Measurements from ENCODE around the gene DNASE1L1. TPM values are rescaled to one million over a fixed set of nuclear protein-coding genes. Genes with fewer than 3 reads are reported as not detected.

Gene DNASE1L1
- total RNA-seq, 1 donor from 2014 or later: 15.8 TPM

DNA sequence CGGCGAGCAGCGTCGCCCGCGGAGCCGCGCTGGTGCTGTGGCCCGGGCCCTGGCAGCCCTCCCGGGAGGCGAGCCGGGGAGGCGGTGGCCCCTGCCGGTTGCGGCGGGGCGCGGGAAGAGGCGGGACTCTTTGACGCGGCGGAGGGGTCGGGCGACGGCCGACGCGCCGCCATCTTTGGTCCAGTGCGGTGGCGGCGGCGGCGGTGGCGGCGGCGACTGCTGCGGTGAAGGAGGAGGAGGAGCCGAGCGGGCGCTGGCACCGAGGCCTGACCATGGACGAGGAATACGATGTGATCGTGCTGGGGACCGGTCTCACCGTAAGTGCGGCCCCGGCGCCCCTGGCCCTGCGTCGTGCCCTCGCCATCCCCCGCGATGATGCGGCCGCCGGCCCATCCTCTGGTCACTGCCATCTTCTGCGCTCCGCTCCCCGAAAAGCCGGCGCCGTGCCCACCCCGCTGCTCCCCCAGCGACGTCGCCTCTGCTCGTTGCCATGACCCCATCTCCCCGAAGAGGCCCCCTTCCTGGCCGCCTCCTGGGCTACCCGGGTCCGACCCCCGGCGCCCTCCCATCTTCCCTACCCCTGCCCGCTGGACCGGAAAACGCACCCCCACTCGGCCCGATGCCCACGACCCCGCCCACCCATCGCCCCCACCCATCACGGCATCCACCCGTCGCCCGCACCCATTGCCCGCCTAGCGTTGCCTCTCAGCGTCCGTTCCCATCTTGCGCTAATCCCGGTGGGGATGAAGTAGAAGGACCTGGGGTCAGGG, 28.1 kb upstream of the DNASE1L1 start, which contains the start of gene GDI1:
TSS of gene GDI1 (plus strand) at position 172 of the 770 bp plus-strand sequence. CDS start at position 273, 101 bp downstream.
- TF ChIP-seq, protein P1, sequence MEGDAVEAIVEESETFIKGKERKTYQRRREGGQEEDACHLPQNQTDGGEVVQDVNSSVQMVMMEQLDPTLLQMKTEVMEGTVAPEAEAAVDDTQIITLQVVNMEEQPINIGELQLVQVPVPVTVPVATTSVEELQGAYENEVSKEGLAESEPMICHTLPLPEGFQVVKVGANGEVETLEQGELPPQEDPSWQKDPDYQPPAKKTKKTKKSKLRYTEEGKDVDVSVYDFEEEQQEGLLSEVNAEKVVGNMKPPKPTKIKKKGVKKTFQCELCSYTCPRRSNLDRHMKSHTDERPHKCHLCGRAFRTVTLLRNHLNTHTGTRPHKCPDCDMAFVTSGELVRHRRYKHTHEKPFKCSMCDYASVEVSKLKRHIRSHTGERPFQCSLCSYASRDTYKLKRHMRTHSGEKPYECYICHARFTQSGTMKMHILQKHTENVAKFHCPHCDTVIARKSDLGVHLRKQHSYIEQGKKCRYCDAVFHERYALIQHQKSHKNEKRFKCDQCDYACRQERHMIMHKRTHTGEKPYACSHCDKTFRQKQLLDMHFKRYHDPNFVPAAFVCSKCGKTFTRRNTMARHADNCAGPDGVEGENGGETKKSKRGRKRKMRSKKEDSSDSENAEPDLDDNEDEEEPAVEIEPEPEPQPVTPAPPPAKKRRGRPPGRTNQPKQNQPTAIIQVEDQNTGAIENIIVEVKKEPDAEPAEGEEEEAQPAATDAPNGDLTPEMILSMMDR (IDR thresholded peaks at IDR 0.05; ENCODE audit: partially characterized antibody, unreplicated experiment): no peak
- peak within 1 kb of the TSS; percentile 92 for H3K4me3 Mint-ChIP-seq (ENCODE audit: unreplicated experiment)
- H3K36me3 Mint-ChIP-seq (ENCODE audit: unreplicated experiment): no peaks in the 10 kb centered on the region
- DNase-seq: peak; percentile 68
- peaks cover 9% of the 10 kb centered on the region for H3K27me3 Mint-ChIP-seq (ENCODE audit: unreplicated experiment)
- H3K27ac Mint-ChIP-seq (ENCODE audit: unreplicated experiment): peak within 1 kb of the TSS; percentile 94
- peaks cover 6% of the 10 kb centered on the region for H3K4me1 Mint-ChIP-seq (ENCODE audit: low read depth, unreplicated experiment)
- H3K9me3 Mint-ChIP-seq (ENCODE audit: unreplicated experiment): peaks cover 4% of the 10 kb centered on the region

DNA sequence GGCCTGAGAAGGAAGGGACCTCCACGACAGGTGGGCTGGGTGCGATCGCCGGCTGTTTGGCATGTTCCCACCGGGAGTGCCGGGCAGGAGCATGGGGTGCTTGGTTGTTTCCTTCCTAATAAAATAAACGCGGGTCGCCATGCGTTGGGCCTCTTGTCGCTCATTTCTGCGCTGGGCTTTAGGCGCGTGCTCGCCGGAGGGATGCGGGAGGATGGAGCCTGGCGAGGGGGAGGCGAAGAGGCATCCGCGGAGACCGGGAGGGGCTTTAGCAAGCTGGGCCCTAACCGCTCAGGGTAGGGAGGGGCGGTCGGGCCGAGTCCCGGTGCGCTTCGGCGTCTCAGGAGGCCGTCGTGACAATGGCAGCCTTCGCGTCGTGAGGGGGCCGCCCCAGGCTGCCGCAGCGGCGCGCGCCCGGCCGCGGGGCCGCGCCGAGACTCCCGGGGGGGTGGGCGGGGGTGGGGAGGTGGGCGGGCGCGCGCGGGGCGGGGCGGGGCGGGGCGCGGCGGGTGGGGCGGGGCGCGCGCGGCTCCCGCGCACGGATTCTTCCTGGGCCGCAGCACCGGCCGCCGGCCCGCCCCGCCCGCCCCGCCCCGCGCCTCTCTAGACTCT, 27.4 kb upstream of the DNASE1L1 start:
- H3K27me3 Mint-ChIP-seq (ENCODE audit: unreplicated experiment): peaks cover 9% of the 10 kb centered on the region
- TF ChIP-seq, protein P1 (IDR thresholded peaks at IDR 0.05; ENCODE audit: partially characterized antibody, unreplicated experiment): no peak
- no peaks in the 10 kb centered on the region for H3K36me3 Mint-ChIP-seq (ENCODE audit: unreplicated experiment)
- peaks cover 6% of the 10 kb centered on the region for H3K4me1 Mint-ChIP-seq (ENCODE audit: low read depth, unreplicated experiment)
- peak; percentile 67 for DNase-seq
- H3K27ac Mint-ChIP-seq (ENCODE audit: unreplicated experiment): peak overlapping the region; percentile 94
- H3K4me3 Mint-ChIP-seq (ENCODE audit: unreplicated experiment): peak overlapping the region; percentile 85
- H3K9me3 Mint-ChIP-seq (ENCODE audit: unreplicated experiment): peaks cover 4% of the 10 kb centered on the region

DNA sequence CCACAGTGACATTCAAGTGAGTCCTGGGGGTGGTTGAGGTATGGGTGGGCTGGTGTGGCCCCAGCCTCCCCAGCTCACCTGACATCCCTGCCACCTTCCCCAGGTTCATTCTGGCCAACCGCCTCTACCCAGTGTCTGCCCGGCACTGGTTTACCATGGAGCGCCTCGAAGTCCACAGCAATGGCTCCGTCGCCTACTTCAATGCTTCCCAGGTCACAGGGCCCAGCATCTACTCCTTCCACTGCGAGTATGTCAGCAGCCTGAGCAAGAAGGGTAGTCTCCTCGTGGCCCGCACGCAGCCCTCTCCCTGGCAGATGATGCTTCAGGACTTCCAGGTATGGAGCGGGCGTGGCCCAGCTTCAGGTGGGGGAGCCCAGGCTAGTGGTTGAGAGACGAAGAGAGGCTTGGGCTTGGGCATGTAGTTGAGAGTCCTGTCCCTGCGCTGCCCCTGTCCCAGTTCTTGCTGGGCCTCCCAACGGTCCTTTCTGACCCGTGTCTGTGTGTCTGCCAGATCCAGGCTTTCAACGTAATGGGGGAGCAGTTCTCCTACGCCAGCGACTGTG, 26.2 kb upstream of the DNASE1L1 start:
- TF ChIP-seq, protein P1 (IDR thresholded peaks at IDR 0.05; ENCODE audit: partially characterized antibody, unreplicated experiment): no peak
- no peak for DNase-seq
- peaks cover 12% of the 10 kb centered on the region for H3K27me3 Mint-ChIP-seq (ENCODE audit: unreplicated experiment)
- peaks cover 4% of the 10 kb centered on the region for H3K9me3 Mint-ChIP-seq (ENCODE audit: unreplicated experiment)
- H3K4me1 Mint-ChIP-seq (ENCODE audit: low read depth, unreplicated experiment): peaks cover 13% of the 10 kb centered on the region
- no peak overlapping the region for H3K4me3 Mint-ChIP-seq (ENCODE audit: unreplicated experiment)
- H3K27ac Mint-ChIP-seq (ENCODE audit: unreplicated experiment): no peak overlapping the region
- no peaks in the 10 kb centered on the region for H3K36me3 Mint-ChIP-seq (ENCODE audit: unreplicated experiment)

DNA sequence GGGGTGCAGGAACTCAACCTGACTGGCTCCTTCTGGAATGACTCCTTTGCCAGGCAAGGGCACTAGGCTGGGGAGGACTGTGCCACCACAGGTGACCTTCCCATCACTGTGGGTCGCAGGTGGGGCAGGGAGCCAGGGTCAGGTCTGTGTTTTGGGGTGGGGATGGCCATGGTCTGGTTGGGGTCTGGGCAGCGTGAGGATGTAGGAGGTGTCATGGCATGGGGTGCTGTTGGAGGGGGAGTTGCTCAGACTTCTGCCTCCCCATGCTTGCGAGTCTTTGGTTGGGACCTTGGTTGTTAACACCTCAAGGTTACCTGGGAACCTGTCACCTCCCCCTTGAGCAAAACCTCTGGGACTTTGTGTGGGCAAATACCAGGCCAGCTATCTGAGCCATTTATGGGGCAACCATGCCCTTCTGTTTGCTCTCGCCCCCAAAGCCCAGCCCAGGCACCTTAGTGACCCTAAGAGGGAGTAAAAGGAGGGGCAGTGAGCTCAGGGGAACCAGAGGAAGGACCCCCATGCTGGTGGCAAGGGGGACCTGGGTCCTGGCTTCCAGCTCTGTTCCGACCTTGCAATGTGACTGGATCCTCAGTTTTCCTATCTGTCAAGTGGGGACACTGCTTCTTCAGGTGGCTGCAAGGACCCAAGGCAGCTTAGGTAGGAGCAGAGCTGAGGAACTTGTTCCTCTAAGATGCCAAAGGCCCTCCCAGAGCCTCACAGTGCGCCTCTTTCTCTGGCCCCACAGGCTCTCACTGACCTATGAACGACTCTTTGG, 25.5 kb upstream of the DNASE1L1 start:
- peaks cover 12% of the 10 kb centered on the region for H3K27me3 Mint-ChIP-seq (ENCODE audit: unreplicated experiment)
- H3K4me3 Mint-ChIP-seq (ENCODE audit: unreplicated experiment): no peak overlapping the region
- no peak overlapping the region for H3K27ac Mint-ChIP-seq (ENCODE audit: unreplicated experiment)
- TF ChIP-seq, protein P1 (IDR thresholded peaks at IDR 0.05; ENCODE audit: partially characterized antibody, unreplicated experiment): no peak
- no peaks in the 10 kb centered on the region for H3K36me3 Mint-ChIP-seq (ENCODE audit: unreplicated experiment)
- peaks cover 13% of the 10 kb centered on the region for H3K4me1 Mint-ChIP-seq (ENCODE audit: low read depth, unreplicated experiment)
- no peak for DNase-seq
- peaks cover 5% of the 10 kb centered on the region for H3K9me3 Mint-ChIP-seq (ENCODE audit: unreplicated experiment)
